ENCODE measurements around the gene KDM1B. TPM values are rescaled to one million over a fixed set of nuclear protein-coding genes. Genes with fewer than 3 reads are reported as not detected.

Gene KDM1B
- total RNA-seq, 1 experiment from 2014 or later: 15.8 TPM

GRCh38 chr6:18259675-18260447, 104.6 kb downstream of the KDM1B start:
- DNase-seq (ENCODE audit: low spot score): no peak
- Histone ChIP-seq H3K27ac (ENCODE audit: low read depth, low read length, poor library complexity, severe bottlenecking) (no peak overlapping the region), H3K4me3 (ENCODE audit: low read depth, low read length, poor library complexity, severe bottlenecking) (no peak overlapping the region), H3K27me3 (replicated peaks; ENCODE audit: insufficient read depth, low read depth, low read length, poor library complexity) (no peaks in the 10 kb centered on the region), H3K36me3 (ENCODE audit: insufficient read depth, low read length, poor library complexity, severe bottlenecking) (peaks cover 48% of the 10 kb centered on the region), H3K4me1 (ENCODE audit: insufficient read depth, low read length, poor library complexity, severe bottlenecking) (peaks cover 47% of the 10 kb centered on the region), H3K9me3 (ENCODE audit: low read depth, low read length, poor library complexity, severe bottlenecking) (no peaks in the 10 kb centered on the region)
- ChIA-PET POLR2A (ENCODE audit: low non-redundant PET) (interaction anchor here (0.5 to 0.7 kb wide), 2 partner anchors 9 to 11 kb away, joined by 3 to 12 read pairs; no protein-coding TSS in a partner anchor), CTCF (no interaction called here)
- no TSS peak for BruUV-seq (replicated peaks)
- TF ChIP-seq EZH2 (IDR thresholded peaks at IDR 0.05; ENCODE audit: borderline replicate concordance, low read depth, low read length, poor library complexity, severe bottlenecking): no peak
- TF ChIP-seq, protein P1, sequence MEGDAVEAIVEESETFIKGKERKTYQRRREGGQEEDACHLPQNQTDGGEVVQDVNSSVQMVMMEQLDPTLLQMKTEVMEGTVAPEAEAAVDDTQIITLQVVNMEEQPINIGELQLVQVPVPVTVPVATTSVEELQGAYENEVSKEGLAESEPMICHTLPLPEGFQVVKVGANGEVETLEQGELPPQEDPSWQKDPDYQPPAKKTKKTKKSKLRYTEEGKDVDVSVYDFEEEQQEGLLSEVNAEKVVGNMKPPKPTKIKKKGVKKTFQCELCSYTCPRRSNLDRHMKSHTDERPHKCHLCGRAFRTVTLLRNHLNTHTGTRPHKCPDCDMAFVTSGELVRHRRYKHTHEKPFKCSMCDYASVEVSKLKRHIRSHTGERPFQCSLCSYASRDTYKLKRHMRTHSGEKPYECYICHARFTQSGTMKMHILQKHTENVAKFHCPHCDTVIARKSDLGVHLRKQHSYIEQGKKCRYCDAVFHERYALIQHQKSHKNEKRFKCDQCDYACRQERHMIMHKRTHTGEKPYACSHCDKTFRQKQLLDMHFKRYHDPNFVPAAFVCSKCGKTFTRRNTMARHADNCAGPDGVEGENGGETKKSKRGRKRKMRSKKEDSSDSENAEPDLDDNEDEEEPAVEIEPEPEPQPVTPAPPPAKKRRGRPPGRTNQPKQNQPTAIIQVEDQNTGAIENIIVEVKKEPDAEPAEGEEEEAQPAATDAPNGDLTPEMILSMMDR (conservative IDR thresholded peaks at IDR 0.05; ENCODE audit: low read depth, low read length): no peak
- intact Hi-C loops (cut with micrococcal nuclease; ENCODE audit: unreplicated experiment): loop anchor here (5.0 kb wide), 1 partner anchor 242 kb away; no protein-coding TSS in a partner anchor

GRCh38 chr6:18260448-18261106, 105.4 kb downstream of the KDM1B start:
- no peaks in the 10 kb centered on the region for H3K27me3 ChIP-seq (replicated peaks; ENCODE audit: insufficient read depth, low read depth, low read length, poor library complexity)
- ChIA-PET POLR2A (ENCODE audit: low non-redundant PET) (interaction anchor here (0.5 kb wide), 1 partner anchor 10 kb away, joined by 12 read pairs; no protein-coding TSS in a partner anchor), CTCF (no interaction called here)
- intact Hi-C loops (cut with micrococcal nuclease; ENCODE audit: unreplicated experiment): loop anchor here (5.0 kb wide), 1 partner anchor 242 kb away; no protein-coding TSS in a partner anchor
- peaks cover 40% of the 10 kb centered on the region for H3K36me3 ChIP-seq (ENCODE audit: insufficient read depth, low read length, poor library complexity, severe bottlenecking)
- no peak overlapping the region for H3K4me3 ChIP-seq (ENCODE audit: low read depth, low read length, poor library complexity, severe bottlenecking)
- TF ChIP-seq, protein P1 (conservative IDR thresholded peaks at IDR 0.05; ENCODE audit: low read depth, low read length): no peak
- no peak for TF ChIP-seq EZH2 (IDR thresholded peaks at IDR 0.05; ENCODE audit: borderline replicate concordance, low read depth, low read length, poor library complexity, severe bottlenecking)
- peaks cover 54% of the 10 kb centered on the region for H3K4me1 ChIP-seq (ENCODE audit: insufficient read depth, low read length, poor library complexity, severe bottlenecking)
- H3K27ac ChIP-seq (ENCODE audit: low read depth, low read length, poor library complexity, severe bottlenecking): peak overlapping the region; percentile 60
- no peaks in the 10 kb centered on the region for H3K9me3 ChIP-seq (ENCODE audit: low read depth, low read length, poor library complexity, severe bottlenecking)
- no peak for DNase-seq (ENCODE audit: low spot score)
- no TSS peak for BruUV-seq (replicated peaks)

DNA sequence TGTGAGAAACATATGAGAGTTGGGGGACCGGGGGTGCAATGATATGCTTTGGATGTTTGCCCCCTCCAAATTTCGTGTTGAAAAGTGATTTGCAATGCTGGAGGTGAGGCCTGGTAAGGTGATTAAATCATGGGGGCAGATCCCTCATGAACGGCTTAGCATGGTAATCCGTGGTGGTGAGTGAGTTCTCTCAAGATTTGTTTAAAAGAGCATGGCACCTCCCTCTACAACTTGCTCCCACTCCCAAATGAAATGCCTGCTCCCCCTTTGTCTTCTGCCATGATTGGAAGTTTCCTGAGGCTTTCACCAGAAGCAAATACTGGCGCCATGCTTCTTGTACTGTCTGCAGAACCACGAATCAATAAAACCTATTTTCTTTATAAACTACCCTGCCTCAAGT, 106.7 kb downstream of the KDM1B start:
- Histone ChIP-seq H3K27me3 (replicated peaks; ENCODE audit: insufficient read depth, low read depth, low read length, poor library complexity) (no peaks in the 10 kb centered on the region), H3K9me3 (ENCODE audit: low read depth, low read length, poor library complexity, severe bottlenecking) (no peaks in the 10 kb centered on the region), H3K27ac (ENCODE audit: low read depth, low read length, poor library complexity, severe bottlenecking) (peak overlapping the region; percentile 60), H3K36me3 (ENCODE audit: insufficient read depth, low read length, poor library complexity, severe bottlenecking) (peaks cover 27% of the 10 kb centered on the region), H3K4me3 (ENCODE audit: low read depth, low read length, poor library complexity, severe bottlenecking) (peak overlapping the region; percentile 69), H3K4me1 (ENCODE audit: insufficient read depth, low read length, poor library complexity, severe bottlenecking) (peaks cover 54% of the 10 kb centered on the region)
- POLR2A ChIA-PET (ENCODE audit: low non-redundant PET): no interaction called here
- no TSS peak for BruUV-seq (replicated peaks)
- intact Hi-C loops (cut with micrococcal nuclease; ENCODE audit: unreplicated experiment): loop anchor here (5.0 kb wide), 1 partner anchor 240 kb away; no protein-coding TSS in a partner anchor
- TF ChIP-seq EZH2 (IDR thresholded peaks at IDR 0.05; ENCODE audit: borderline replicate concordance, low read depth, low read length, poor library complexity, severe bottlenecking): no peak
- TF ChIP-seq, protein P1 (conservative IDR thresholded peaks at IDR 0.05; ENCODE audit: low read depth, low read length): no peak
- no peak for DNase-seq (ENCODE audit: low spot score)
- CTCF ChIA-PET: no interaction called here

Measured in A673 (cell line).